Bronchial epithelial cell (primary cell): ENCODE data around the gene LHPP. TPM values are rescaled to one million over a fixed set of nuclear protein-coding genes. Genes with fewer than 3 reads are reported as not detected.

Experiments
- DNase-seq: peaks from one replicate; pipeline ENCODE4 v3.0.0-alpha.2; 2010; ENCODE audit warnings: low read depth
- FAIRE-seq: peaks from 2 replicates; lab custom pipeline; 2011; peaks lifted over from hg19 to GRCh38; lab: Jason Lieb, UNC
- H3K27me3 ChIP-seq: 2 replicates; pipeline ENCODE4 v1.5.1; 2011; ENCODE audit warnings: low read length; ENCODE audit not compliant: control insufficient read depth, insufficient read depth
- H3K36me3 ChIP-seq: 2 replicates; pipeline ENCODE4 v1.5.1; 2011; ENCODE audit warnings: low read length; ENCODE audit not compliant: control insufficient read depth, insufficient read depth
- H3K4me3 ChIP-seq: 2 replicates; pipeline ENCODE4 v1.5.1; 2011; ENCODE audit warnings: mild to moderate bottlenecking, low read depth, low read length, control low read depth
- CTCF ChIP-seq: IDR thresholded peaks from 2 replicates; pipeline ENCODE4 v1.5.1; 2011; ENCODE audit warnings: mild to moderate bottlenecking, moderate library complexity, low read length, control low read depth, inconsistent platforms; ENCODE audit not compliant: insufficient read depth, severe bottlenecking
- total RNA-seq: library from RNA; depleted of rRNA; stranded (reverse); fragments of >200 nt; gene quantifications from 2 replicates; pipeline ENCODE4 v1.2.1, GENCODE V29; 2014

The LHPP gene
- total RNA-seq, 1 donor from 2014 or later, result 14.0 TPM

GRCh38 chr10:124616836-124617130 is 155.2 kb downstream of the LHPP start:
- no peaks in the 10 kb centered on the region for H3K27me3 ChIP-seq
- no peak for TF ChIP-seq CTCF
- FAIRE-seq (no peak), DNase-seq (no peak)
- peaks cover 11% of the 10 kb centered on the region for H3K36me3 ChIP-seq
- no peak overlapping the region for H3K4me3 ChIP-seq

DNA sequence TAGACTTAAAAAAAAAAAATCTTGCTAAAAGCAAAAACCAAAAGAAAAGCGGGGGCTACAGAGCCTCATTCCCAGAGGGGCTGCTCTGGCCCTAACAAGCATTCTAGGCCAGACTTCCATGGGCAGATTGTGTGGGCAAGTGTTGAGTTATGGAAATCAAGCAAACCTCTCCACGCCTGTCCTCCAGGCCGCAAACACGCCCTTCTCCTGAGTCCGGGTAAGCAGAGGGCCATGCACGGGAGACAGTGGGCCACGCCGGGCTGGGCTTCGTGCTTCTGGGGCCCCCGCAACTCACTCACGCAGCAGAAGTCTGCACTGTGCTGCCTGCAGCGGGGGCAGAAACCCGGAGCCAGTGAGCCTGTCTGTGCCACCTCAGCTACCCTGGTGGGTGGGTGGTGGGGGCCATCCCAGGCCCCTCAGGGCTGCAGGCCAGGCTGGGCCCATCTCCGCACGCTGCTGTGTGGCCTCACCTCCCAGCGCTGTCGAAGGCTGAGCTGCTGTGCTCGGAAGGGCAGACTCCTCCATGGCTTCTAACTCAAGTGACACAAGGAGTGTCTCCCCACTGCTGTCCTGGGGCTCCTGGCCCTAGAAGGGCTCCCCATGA is 156.9 kb downstream of the LHPP start:
- DNase-seq (no peak), FAIRE-seq (no peak)
- Histone ChIP-seq H3K4me3 (no peak overlapping the region), H3K27me3 (no peaks in the 10 kb centered on the region), H3K36me3 (peaks cover 11% of the 10 kb centered on the region)
- TF ChIP-seq CTCF, result no peak

DNA sequence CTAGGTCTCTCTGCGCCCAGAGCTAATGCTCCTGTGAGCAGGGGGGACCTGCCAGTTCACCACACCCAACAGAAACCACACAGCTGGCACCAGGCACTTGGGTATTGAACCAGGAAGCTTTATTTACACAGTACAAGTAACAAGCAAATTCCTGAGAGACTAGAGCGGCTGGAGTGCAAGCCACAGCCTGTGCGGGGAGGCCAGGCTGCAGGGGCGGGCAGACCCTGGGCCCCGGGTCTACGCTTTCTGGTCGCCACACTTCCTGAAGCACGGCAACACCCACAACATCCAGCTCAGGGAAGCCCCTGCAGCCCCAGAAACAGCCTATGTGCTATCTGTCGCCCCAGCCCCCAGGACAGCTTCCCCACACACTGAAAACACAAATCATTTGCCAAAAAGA is 157.6 kb downstream of the LHPP start:
- peaks cover 11% of the 10 kb centered on the region for H3K36me3 ChIP-seq
- no peak for TF ChIP-seq CTCF
- H3K27me3 ChIP-seq, result no peaks in the 10 kb centered on the region
- DNase-seq (peak; percentile 80), FAIRE-seq (no peak)
- no peak overlapping the region for H3K4me3 ChIP-seq

DNA sequence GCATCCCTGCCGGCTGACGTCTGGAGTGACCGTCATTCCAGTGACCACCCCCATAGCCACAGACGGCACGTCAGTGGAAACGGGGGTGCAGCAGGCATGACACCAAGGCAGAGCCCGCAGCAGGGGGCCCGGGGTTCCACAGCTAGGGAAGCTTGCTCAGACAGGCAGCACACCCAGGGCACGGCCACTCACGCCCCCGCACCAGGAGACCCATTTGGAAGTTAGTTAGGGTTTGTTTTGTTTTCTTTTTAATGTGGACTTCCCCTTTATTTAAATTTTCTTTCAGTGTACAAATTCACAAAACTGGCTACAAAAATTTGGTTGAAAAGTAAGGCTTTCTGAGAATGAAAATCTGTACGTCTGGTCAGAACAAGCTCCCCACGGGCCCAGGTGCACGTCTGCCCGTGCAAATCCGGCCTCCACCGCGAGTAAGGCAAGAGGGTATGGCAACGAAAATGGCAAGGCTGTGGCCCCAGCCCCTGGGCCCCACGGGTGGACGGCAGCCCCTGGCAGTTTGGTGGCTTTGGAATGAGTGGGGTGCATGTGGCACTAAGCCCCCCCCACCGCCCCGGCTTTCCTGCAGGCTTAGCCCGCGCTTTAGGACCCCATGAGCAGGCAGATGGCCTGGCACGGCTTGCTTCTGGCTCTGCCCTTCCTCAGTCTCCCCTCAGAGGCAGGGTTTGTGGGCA is 158.3 kb downstream of the LHPP start:
- H3K36me3 ChIP-seq, result peaks cover 11% of the 10 kb centered on the region
- FAIRE-seq (no peak), DNase-seq (peak; percentile 23)
- H3K4me3 ChIP-seq, result no peak overlapping the region
- TF ChIP-seq CTCF, result no peak
- no peaks in the 10 kb centered on the region for H3K27me3 ChIP-seq

DNA sequence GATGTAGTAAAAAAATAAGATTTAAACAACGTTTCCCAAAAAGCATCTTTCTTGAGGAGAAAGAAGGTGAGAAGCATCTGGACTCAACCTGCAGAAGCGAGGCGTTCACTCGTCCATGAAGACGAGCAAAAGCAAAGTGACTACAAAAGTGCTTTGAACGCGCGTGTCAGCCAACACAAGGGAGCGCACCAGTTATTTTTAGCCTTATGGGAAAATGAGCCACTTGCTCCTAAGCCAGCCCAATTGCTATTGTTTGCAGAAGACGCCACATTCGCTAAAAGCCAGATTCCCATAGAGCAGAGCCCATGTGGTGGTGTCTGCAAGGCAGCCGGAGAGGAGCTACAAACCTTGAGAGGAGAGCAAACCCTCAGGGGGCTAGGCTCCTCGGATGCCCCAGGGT is 160.0 kb downstream of the LHPP start:
- DNase-seq, result no peak
- H3K36me3 ChIP-seq, result peaks cover 8% of the 10 kb centered on the region
- H3K4me3 ChIP-seq, result no peak overlapping the region
- H3K27me3 ChIP-seq, result no peaks in the 10 kb centered on the region
- no peak for TF ChIP-seq CTCF
- no peak for FAIRE-seq

DNA sequence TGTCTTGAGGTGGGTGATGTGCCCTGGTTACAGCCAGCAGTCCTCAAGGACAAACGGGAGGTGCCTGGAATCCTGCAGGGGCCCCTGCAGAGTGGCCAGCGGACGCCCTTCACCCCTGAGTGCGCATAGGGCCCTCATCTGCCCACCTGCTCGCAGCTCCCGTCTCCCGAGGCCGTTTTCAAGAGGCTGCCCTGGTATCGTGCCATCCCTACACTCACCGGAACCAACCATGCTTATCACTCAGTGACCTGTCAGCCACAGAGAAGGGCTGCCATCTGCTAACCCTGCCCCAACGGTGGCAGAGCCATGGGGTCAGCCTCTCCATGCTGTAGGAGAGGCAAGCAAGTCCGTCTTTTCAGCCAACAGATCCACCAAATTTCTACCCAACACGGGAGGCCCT is 160.5 kb downstream of the LHPP start:
- no peak for TF ChIP-seq CTCF
- H3K27me3 ChIP-seq, result no peaks in the 10 kb centered on the region
- FAIRE-seq (no peak), DNase-seq (no peak)
- H3K4me3 ChIP-seq, result no peak overlapping the region
- peaks cover 8% of the 10 kb centered on the region for H3K36me3 ChIP-seq
